ENCODE results near the gene ADAMTS1. TPM values are rescaled to one million over a fixed set of nuclear protein-coding genes. Genes with fewer than 3 reads are reported as not detected.

The ADAMTS1 gene
- total RNA-seq (186 and 199 TPM in 2 replicates), polyA plus RNA-seq (200 and 208 TPM in 2 replicates), polyA minus RNA-seq (ENCODE audit: low replicate concordance) (886 and 1,145 TPM in 2 replicates)
- 119 and 123 TPM in 2 replicates for polyA plus RNA-seq (2012)

- peaks cover 11% of the 10 kb centered on the region for H3K36me3 ChIP-seq (ENCODE audit: control insufficient read depth, insufficient read depth, low read length)
- peaks cover 8% of the 10 kb centered on the region for H4K20me1 ChIP-seq (ENCODE audit: control insufficient read depth, extremely low read depth, insufficient read depth, low read length)
- H3K27ac ChIP-seq (ENCODE audit: insufficient read depth, low read length) = peak within 1 kb of the TSS; percentile 96
- peak within 1 kb of the TSS; percentile 80 to 99 (median 91) for H3K4me3 ChIP-seq (replicated peaks in 1 of 4; ENCODE audit: control extremely low read depth in 1 of 4, insufficient read depth in 1 of 4, low read depth in 3 of 4, low read length in 4 of 4)
- H3K27me3 ChIP-seq (ENCODE audit: control insufficient read depth, insufficient read depth, low read length) = no peaks in the 10 kb centered on the region
- TF ChIP-seq EZH2 (IDR thresholded peaks at IDR 0.05; ENCODE audit: low read length, missing control alignments) = no peak
- TF ChIP-seq, protein P1, sequence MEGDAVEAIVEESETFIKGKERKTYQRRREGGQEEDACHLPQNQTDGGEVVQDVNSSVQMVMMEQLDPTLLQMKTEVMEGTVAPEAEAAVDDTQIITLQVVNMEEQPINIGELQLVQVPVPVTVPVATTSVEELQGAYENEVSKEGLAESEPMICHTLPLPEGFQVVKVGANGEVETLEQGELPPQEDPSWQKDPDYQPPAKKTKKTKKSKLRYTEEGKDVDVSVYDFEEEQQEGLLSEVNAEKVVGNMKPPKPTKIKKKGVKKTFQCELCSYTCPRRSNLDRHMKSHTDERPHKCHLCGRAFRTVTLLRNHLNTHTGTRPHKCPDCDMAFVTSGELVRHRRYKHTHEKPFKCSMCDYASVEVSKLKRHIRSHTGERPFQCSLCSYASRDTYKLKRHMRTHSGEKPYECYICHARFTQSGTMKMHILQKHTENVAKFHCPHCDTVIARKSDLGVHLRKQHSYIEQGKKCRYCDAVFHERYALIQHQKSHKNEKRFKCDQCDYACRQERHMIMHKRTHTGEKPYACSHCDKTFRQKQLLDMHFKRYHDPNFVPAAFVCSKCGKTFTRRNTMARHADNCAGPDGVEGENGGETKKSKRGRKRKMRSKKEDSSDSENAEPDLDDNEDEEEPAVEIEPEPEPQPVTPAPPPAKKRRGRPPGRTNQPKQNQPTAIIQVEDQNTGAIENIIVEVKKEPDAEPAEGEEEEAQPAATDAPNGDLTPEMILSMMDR (conservative IDR thresholded peaks at IDR 0.05 in 1 of 2, IDR thresholded peaks at IDR 0.05 in 1 of 2; ENCODE audit: low read depth in 1 of 2, low read length in 2 of 2) = no peak
- peak within 1 kb of the TSS; percentile 62 for H2AFZ ChIP-seq (ENCODE audit: low read length)
- peak; percentile 70 to 96 for DNase-seq (ENCODE audit: low read depth in 2 of 2)
- H3K9ac ChIP-seq (ENCODE audit: insufficient read depth, low read length) = peak within 1 kb of the TSS; percentile 95
- H3K4me2 ChIP-seq (ENCODE audit: extremely low read depth, insufficient read depth, low read length) = peak within 1 kb of the TSS; percentile 94
- peaks cover 45% of the 10 kb centered on the region for H3K79me2 ChIP-seq (ENCODE audit: control insufficient read depth, insufficient read depth, low read length)
- no peaks in the 10 kb centered on the region for H3K9me3 ChIP-seq (ENCODE audit: control insufficient read depth, insufficient read depth, low read depth, low read length)
- H3K4me1 ChIP-seq (ENCODE audit: control insufficient read depth, extremely low read depth, insufficient read depth, low read length) = peaks cover 4% of the 10 kb centered on the region
Observed at GRCh38 chr21:26845066-26845758, at the start of gene ADAMTS1. TSS of gene ADAMTS1 (minus strand) at chr21:26845409. CDS start at chr21:26844954, 455 bp downstream.

DNA sequence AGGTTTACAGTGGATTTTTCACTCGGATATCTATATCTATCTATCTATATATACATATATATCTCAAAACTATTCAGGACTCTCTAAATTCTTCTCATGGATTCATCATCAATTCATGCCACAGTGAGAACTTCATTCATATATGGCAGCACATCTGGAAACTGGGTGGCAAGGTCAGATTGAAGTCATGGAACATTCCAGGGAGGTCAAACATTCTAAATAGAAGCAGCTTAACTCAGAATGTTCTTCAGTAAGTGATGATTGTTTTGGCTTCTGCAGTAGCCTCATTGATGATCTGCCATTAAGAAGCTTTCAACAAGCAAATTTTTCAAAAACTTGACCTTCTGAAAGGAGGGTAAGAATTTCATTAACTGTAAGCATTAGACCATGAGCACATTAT is 46.9 kb upstream of the ADAMTS1 start:
- H3K36me3 ChIP-seq (ENCODE audit: control insufficient read depth, insufficient read depth, low read length) = no peaks in the 10 kb centered on the region
- H3K27me3 ChIP-seq (ENCODE audit: control insufficient read depth, insufficient read depth, low read length) = no peaks in the 10 kb centered on the region
- no peak overlapping the region for H3K9ac ChIP-seq (ENCODE audit: insufficient read depth, low read length)
- H3K4me2 ChIP-seq (ENCODE audit: extremely low read depth, insufficient read depth, low read length) = no peak overlapping the region
- peak in 1 of 2 donors; percentile 5 for DNase-seq (ENCODE audit: low read depth in 2 of 2)
- no peak overlapping the region for H3K4me3 ChIP-seq (replicated peaks in 1 of 4; ENCODE audit: control extremely low read depth in 1 of 4, insufficient read depth in 1 of 4, low read depth in 3 of 4, low read length in 4 of 4)
- no peaks in the 10 kb centered on the region for H3K4me1 ChIP-seq (ENCODE audit: control insufficient read depth, extremely low read depth, insufficient read depth, low read length)
- H3K9me3 ChIP-seq (ENCODE audit: control insufficient read depth, insufficient read depth, low read depth, low read length) = no peaks in the 10 kb centered on the region
- no peaks in the 10 kb centered on the region for H4K20me1 ChIP-seq (ENCODE audit: control insufficient read depth, extremely low read depth, insufficient read depth, low read length)
- TF ChIP-seq EZH2 (IDR thresholded peaks at IDR 0.05; ENCODE audit: low read length, missing control alignments) = no peak
- TF ChIP-seq, protein P1 (conservative IDR thresholded peaks at IDR 0.05 in 1 of 2, IDR thresholded peaks at IDR 0.05 in 1 of 2; ENCODE audit: low read depth in 1 of 2, low read length in 2 of 2) = no peak
- no peak overlapping the region for H3K27ac ChIP-seq (ENCODE audit: insufficient read depth, low read length)
- no peak overlapping the region for H2AFZ ChIP-seq (ENCODE audit: low read length)
- H3K79me2 ChIP-seq (ENCODE audit: control insufficient read depth, insufficient read depth, low read length) = no peaks in the 10 kb centered on the region

DNA sequence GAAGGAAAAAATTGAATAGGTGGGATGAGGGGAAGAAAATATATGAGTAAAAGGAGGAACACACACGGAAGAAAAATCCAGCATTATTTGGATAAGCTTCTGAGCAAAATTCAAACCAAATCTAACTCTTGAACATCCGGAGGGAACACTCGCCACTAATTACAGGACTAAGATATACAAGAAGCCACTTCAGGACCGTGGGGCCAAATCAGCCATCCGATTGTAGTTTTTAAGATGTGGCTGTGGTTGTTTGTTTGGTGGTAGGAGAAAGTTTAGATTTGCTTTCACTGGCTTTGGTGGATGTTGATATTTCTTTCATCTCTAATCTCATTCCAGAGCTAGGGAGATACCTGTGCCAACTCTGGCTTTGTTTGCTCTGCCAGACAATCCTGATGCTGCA is 43.7 kb upstream of the ADAMTS1 start:
- no peaks in the 10 kb centered on the region for H3K79me2 ChIP-seq (ENCODE audit: control insufficient read depth, insufficient read depth, low read length)
- no peaks in the 10 kb centered on the region for H3K27me3 ChIP-seq (ENCODE audit: control insufficient read depth, insufficient read depth, low read length)
- no peaks in the 10 kb centered on the region for H4K20me1 ChIP-seq (ENCODE audit: control insufficient read depth, extremely low read depth, insufficient read depth, low read length)
- H3K27ac ChIP-seq (ENCODE audit: insufficient read depth, low read length) = no peak overlapping the region
- H3K36me3 ChIP-seq (ENCODE audit: control insufficient read depth, insufficient read depth, low read length) = no peaks in the 10 kb centered on the region
- H3K4me1 ChIP-seq (ENCODE audit: control insufficient read depth, extremely low read depth, insufficient read depth, low read length) = no peaks in the 10 kb centered on the region
- no peak overlapping the region for H3K4me3 ChIP-seq (replicated peaks in 1 of 4; ENCODE audit: control extremely low read depth in 1 of 4, insufficient read depth in 1 of 4, low read depth in 3 of 4, low read length in 4 of 4)
- no peak for TF ChIP-seq EZH2 (IDR thresholded peaks at IDR 0.05; ENCODE audit: low read length, missing control alignments)
- TF ChIP-seq, protein P1 (conservative IDR thresholded peaks at IDR 0.05 in 1 of 2, IDR thresholded peaks at IDR 0.05 in 1 of 2; ENCODE audit: low read depth in 1 of 2, low read length in 2 of 2) = no peak
- DNase-seq (ENCODE audit: low read depth in 2 of 2) = no peak
- peak overlapping the region; percentile 36 for H3K4me2 ChIP-seq (ENCODE audit: extremely low read depth, insufficient read depth, low read length)
- H2AFZ ChIP-seq (ENCODE audit: low read length) = peak overlapping the region; percentile 70
- H3K9me3 ChIP-seq (ENCODE audit: control insufficient read depth, insufficient read depth, low read depth, low read length) = no peaks in the 10 kb centered on the region
- H3K9ac ChIP-seq (ENCODE audit: insufficient read depth, low read length) = no peak overlapping the region

Data from fibroblast of lung (primary cell).